A673 (cell line): ENCODE results near the gene DTNA. TPM values are rescaled to one million over a fixed set of nuclear protein-coding genes. Genes with fewer than 3 reads are reported as not detected.
A peak's percentile ranks its signal among the peaks of the same experiment; 100 is the strongest.

Source experiments
- BruUV-seq: library from RNA; stranded (reverse); fragments of 400-500 nt; replicated peaks from 2 replicates; lab custom pipeline; 2021; lab: Mats Ljungman, UMichigan
- CTCF ChIA-PET: fragments of 300-600 bp; sonication (Branson Sonifier 250); formaldehyde crosslinking; loops from one replicate; lab custom pipeline; 2022; ENCODE audit warnings: antibody characterized with exemption; lab: Charles Lee
- POLR2A ChIA-PET: fragments of 300-600 bp; sonication (Branson Sonifier 250); formaldehyde crosslinking; loops from one replicate; lab custom pipeline; 2022; ENCODE audit warnings: antibody characterized with exemption; ENCODE audit not compliant: low non-redundant PET; lab: Charles Lee
- DNase-seq: peaks from one replicate; pipeline ENCODE4 v3.0.0-alpha.2; 2015; ENCODE audit warnings: low spot score
- H3K27ac ChIP-seq: fragments of 200-600 bp; sonication (generic); 2 replicates; pipeline ENCODE4 v1.5.1; 2016; ENCODE audit warnings: mixed run types, low read depth, mild to moderate bottlenecking, mixed read lengths, antibody characterized with exemption, low read length; ENCODE audit not compliant: poor library complexity, severe bottlenecking
- H3K27me3 ChIP-seq: fragments of 200-600 bp; sonication (generic); replicated peaks from 2 replicates; pipeline ENCODE4 v1.6.1; 2017; ENCODE audit warnings: mixed run types, low read depth, mild to moderate bottlenecking, mixed read lengths, antibody characterized with exemption, low read length; ENCODE audit not compliant: insufficient read depth, poor library complexity
- H3K36me3 ChIP-seq: fragments of 200-600 bp; sonication (generic); 2 replicates; pipeline ENCODE4 v1.6.1; 2016; ENCODE audit warnings: mixed run types, mild to moderate bottlenecking, mixed read lengths, antibody characterized with exemption, low read length; ENCODE audit not compliant: insufficient read depth, poor library complexity, severe bottlenecking
- H3K4me1 ChIP-seq: fragments of 200-600 bp; sonication (generic); 2 replicates; pipeline ENCODE4 v1.6.1; 2017; ENCODE audit warnings: mixed run types, mild to moderate bottlenecking, mixed read lengths, antibody characterized with exemption, low read length; ENCODE audit not compliant: insufficient read depth, poor library complexity, severe bottlenecking
- H3K4me3 ChIP-seq: fragments of 200-600 bp; sonication (generic); 2 replicates; pipeline ENCODE4 v1.5.1; 2016; ENCODE audit warnings: low read depth, mixed run types, mild to moderate bottlenecking, mixed read lengths, low read length; ENCODE audit not compliant: poor library complexity, severe bottlenecking
- H3K9me3 ChIP-seq: fragments of 200-600 bp; sonication (generic); 2 replicates; pipeline ENCODE4 v1.6.1; 2016; ENCODE audit warnings: mixed run types, low read depth, mild to moderate bottlenecking, mixed read lengths, antibody characterized with exemption, low read length; ENCODE audit not compliant: poor library complexity, severe bottlenecking
- EZH2 ChIP-seq: fragments of 200-600 bp; sonication (generic); IDR thresholded peaks from 2 replicates; pipeline ENCODE4 v1.6.1; 2017; ENCODE audit warnings: borderline replicate concordance, low read depth, mild to moderate bottlenecking, mixed read lengths, antibody characterized with exemption, low read length; ENCODE audit not compliant: poor library complexity, severe bottlenecking
- intact Hi-C: fragments of 100-400 bp; cut with micrococcal nuclease; formaldehyde crosslinking; loops from one replicate; pipeline ENCODE4 v1.10.0; 2022; ENCODE audit not compliant: unreplicated experiment
- total RNA-seq: library from RNA; stranded (reverse); gene quantifications from 2 replicates; pipeline ENCODE4 v1.2.3, GENCODE V29; 2021
- TF ChIP-seq, protein P1 (sequence below): fragments of 300-800, 200-600 bp; sonication (generic); conservative IDR thresholded peaks from 2 replicates; pipeline ENCODE4 v1.5.1; 2017; ENCODE audit warnings: low read depth, mild to moderate bottlenecking, antibody characterized with exemption, low read length, moderate library complexity, mixed read lengths

DTNA gene
- total RNA-seq, 1 experiment from 2014 or later, result 18.6 TPM

DNA sequence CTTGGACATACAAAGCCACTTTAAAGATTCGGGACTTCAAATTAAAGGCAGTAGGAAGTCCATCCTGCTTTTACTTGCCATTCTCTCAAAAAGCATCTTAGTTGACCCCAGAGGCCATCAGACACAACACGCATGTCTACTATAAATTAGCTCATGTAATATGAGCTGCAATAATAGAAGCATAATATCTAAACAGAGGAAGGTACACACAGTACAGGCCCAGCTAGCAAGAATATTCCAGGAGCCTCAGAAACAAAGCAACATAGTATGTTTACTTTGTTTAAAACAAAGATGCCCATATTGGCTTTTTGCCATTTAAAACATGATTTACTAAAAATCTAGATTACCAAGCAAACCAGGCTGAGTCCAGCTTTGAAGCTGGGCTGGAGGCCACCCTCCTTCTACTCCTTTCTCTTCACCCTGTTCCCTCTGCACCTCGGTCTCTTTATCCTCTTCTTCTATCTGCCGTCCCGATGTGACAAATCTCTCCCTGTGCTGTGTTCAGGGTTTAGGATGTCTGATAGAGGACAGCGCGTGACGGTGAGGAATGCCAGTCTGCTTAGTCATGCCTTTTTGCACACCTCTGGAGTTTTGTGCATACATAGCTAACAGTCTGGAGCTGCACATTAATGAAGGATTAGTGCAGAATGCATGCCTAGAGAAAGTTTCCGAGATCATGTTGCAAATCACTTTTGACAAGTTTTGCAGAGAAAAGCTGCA, 28.2 kb downstream of the DTNA start:
- BruUV-seq, result no TSS peak
- no peak for TF ChIP-seq EZH2
- TF ChIP-seq, protein P1, sequence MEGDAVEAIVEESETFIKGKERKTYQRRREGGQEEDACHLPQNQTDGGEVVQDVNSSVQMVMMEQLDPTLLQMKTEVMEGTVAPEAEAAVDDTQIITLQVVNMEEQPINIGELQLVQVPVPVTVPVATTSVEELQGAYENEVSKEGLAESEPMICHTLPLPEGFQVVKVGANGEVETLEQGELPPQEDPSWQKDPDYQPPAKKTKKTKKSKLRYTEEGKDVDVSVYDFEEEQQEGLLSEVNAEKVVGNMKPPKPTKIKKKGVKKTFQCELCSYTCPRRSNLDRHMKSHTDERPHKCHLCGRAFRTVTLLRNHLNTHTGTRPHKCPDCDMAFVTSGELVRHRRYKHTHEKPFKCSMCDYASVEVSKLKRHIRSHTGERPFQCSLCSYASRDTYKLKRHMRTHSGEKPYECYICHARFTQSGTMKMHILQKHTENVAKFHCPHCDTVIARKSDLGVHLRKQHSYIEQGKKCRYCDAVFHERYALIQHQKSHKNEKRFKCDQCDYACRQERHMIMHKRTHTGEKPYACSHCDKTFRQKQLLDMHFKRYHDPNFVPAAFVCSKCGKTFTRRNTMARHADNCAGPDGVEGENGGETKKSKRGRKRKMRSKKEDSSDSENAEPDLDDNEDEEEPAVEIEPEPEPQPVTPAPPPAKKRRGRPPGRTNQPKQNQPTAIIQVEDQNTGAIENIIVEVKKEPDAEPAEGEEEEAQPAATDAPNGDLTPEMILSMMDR, result no peak
- intact Hi-C loops, result no loop called here
- POLR2A ChIA-PET, result no interaction called here
- H3K9me3 ChIP-seq, result no peaks in the 10 kb centered on the region
- CTCF ChIA-PET, result no interaction called here
- peaks cover 29% of the 10 kb centered on the region for H3K4me1 ChIP-seq
- no peaks in the 10 kb centered on the region for H3K36me3 ChIP-seq
- H3K27ac ChIP-seq, result no peak overlapping the region
- no peak overlapping the region for H3K4me3 ChIP-seq
- DNase-seq, result peak; percentile 50
- H3K27me3 ChIP-seq, result no peaks in the 10 kb centered on the region

DNA sequence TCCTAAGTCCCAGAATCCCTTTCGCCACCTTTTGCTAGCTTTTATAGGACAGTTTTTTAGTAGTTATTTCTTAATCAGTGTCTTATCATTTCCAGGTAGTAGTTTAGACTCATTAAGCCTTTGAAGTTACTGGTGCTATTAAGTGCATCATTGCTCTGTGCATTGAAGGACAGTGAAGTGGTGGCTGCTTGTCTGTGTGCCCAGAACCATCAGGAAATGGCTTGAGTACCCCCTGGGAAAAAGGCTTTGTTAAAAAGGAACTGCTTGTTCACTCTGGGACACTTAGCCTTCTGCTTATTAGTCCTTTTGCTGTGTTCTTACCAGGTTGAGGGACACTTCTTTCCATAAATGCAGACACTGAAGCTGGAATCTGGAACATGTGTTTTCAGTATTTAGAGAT, 30.0 kb downstream of the DTNA start:
- H3K36me3 ChIP-seq, result no peaks in the 10 kb centered on the region
- H3K27me3 ChIP-seq, result no peaks in the 10 kb centered on the region
- H3K4me3 ChIP-seq, result no peak overlapping the region
- peaks cover 29% of the 10 kb centered on the region for H3K4me1 ChIP-seq
- POLR2A ChIA-PET, result no interaction called here
- no peaks in the 10 kb centered on the region for H3K9me3 ChIP-seq
- TF ChIP-seq EZH2, result no peak
- TF ChIP-seq, protein P1, result no peak
- H3K27ac ChIP-seq, result no peak overlapping the region
- DNase-seq, result peak; percentile 33
- intact Hi-C loops, result no loop called here
- CTCF ChIA-PET, result no interaction called here
- no TSS peak for BruUV-seq

DNA sequence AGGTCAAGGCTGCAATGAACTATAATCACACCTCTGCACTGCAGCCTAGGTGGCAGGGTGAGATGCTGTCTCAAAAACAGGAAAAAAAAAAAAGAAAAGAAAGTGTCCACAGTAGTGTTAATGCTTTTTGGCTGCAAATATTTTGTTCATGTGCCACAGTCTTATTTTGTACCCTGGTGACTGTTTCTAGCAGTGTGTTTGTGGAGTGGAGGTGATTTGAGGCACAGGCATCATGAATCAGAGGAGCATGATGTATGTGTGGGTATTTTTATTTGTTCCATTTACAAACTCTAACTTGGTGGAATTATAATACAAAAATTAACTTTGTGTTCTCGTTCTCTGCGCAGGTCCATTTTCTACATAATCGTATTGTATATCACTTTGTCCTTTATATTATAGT, 30.6 kb downstream of the DTNA start:
- H3K9me3 ChIP-seq, result no peaks in the 10 kb centered on the region
- POLR2A ChIA-PET, result no interaction called here
- H3K27ac ChIP-seq, result no peak overlapping the region
- H3K4me1 ChIP-seq, result peaks cover 29% of the 10 kb centered on the region
- no peak overlapping the region for H3K4me3 ChIP-seq
- intact Hi-C loops, result no loop called here
- TF ChIP-seq EZH2, result no peak
- TF ChIP-seq, protein P1, result no peak
- no peaks in the 10 kb centered on the region for H3K27me3 ChIP-seq
- no peaks in the 10 kb centered on the region for H3K36me3 ChIP-seq
- BruUV-seq, result no TSS peak
- DNase-seq, result no peak
- CTCF ChIA-PET, result interaction anchor here (1.4 kb wide), 1 partner anchor 11 kb away, joined by 3 read pairs; no protein-coding TSS in a partner anchor
